Upper lobe of left lung (tissue), 6 donors: ENCODE results near the gene TXNRD2. TPM values are rescaled to one million over a fixed set of nuclear protein-coding genes. Genes with fewer than 3 reads are reported as not detected.

ENCODE experiments used
- ATAC-seq, 2 donors: fragments of 200-7000 bp; cut with Tn5 transposase; one replicate each; pipeline ENCODE4 v1.9.1; 2022; ENCODE audit warnings: mild to moderate bottlenecking in 2 of 2, moderate library complexity in 2 of 2; ENCODE audit not compliant: low FRiP score in 2 of 2
- DNase-seq, 2 donors: peaks; one replicate each; pipeline ENCODE4 v3.0.0-alpha.2; 2019 to 2020
- H3K27ac ChIP-seq, 4 donors: fragments of 200-600 bp; sonication (generic); one replicate each; pipeline ENCODE4 v1.5.1; 2016 to 2019
- H3K27me3 ChIP-seq, 4 donors: fragments of 200-600 bp; sonication (generic); one replicate each; pipeline ENCODE4 v1.5.1; 2017 to 2019
- H3K36me3 ChIP-seq, 4 donors: fragments of 200-600 bp; sonication (generic); one replicate each; pipeline ENCODE4 v1.5.1; 2016 to 2019
- H3K4me1 ChIP-seq, 4 donors: fragments of 200-600 bp; sonication (generic); one replicate each; pipeline ENCODE4 v1.5.1; 2018 to 2019
- H3K4me3 ChIP-seq, 4 donors: fragments of 200-600 bp; sonication (generic); one replicate each; pipeline ENCODE4 v1.5.1; 2017 to 2019; ENCODE audit warnings: mild to moderate bottlenecking in 2 of 4, moderate library complexity in 1 of 4
- H3K9me3 ChIP-seq, 4 donors: fragments of 200-600 bp; sonication (generic); one replicate each; pipeline ENCODE4 v1.5.1; 2018 to 2019
- EP300 ChIP-seq, 4 donors: sonication (generic); formaldehyde crosslinking; IDR thresholded peaks; one replicate each; pipeline ENCODE4 v1.5.1; 2017; ENCODE audit warnings: antibody characterized with exemption in 4 of 4, control low read depth in 2 of 4
- POLR2A ChIP-seq, 4 donors: fragments of 450-650 bp; IDR thresholded peaks; one replicate each; pipeline ENCODE4 v1.5.1; 2016 to 2017; ENCODE audit warnings: antibody characterized with exemption in 4 of 4, mild to moderate bottlenecking in 2 of 4
- POLR2AphosphoS5 ChIP-seq, 2 donors: sonication (generic); formaldehyde crosslinking; IDR thresholded peaks; one replicate each; pipeline ENCODE4 v1.5.1; 2017; ENCODE audit warnings: antibody characterized with exemption in 2 of 2
- whole genome bisulfite sequencing, 2 donors: methylation state at CpG; one replicate each; pipeline ENCODE4 v1.1.5; 2017 to 2018; 5-methylcytosine and 5-hydroxymethylcytosine counted together
- total RNA-seq, 6 donors: library from RNA; depleted of rRNA in 4 of 6; stranded (reverse); fragments of >200 nt in 4 of 6; gene quantifications; one replicate each; pipeline versions ENCODE4 v1.1.0 to v1.2.1, GENCODE V29; 2016 to 2021
- TF ChIP-seq, protein P1 (sequence below), 6 experiments: fragments of 450-650 bp in 4 of 6; fragments of 200-600 bp in 2 of 6; sonication (generic) in 2 of 6; IDR thresholded peaks; one replicate each; pipeline ENCODE4 v1.5.1; 2016 to 2019; ENCODE audit warnings: antibody characterized with exemption in 6 of 6
- donor health status: DM: no; HTN: no; CAD: no; lungs with moderate emphysema.
- donor health status: DM: no; HTN: yes; CAD: no; lungs with severe emphysema.

TXNRD2 gene
- total RNA-seq, 6 donors from 2014 or later, result 29.6 to 78.6 (median 49.3) TPM

DNA sequence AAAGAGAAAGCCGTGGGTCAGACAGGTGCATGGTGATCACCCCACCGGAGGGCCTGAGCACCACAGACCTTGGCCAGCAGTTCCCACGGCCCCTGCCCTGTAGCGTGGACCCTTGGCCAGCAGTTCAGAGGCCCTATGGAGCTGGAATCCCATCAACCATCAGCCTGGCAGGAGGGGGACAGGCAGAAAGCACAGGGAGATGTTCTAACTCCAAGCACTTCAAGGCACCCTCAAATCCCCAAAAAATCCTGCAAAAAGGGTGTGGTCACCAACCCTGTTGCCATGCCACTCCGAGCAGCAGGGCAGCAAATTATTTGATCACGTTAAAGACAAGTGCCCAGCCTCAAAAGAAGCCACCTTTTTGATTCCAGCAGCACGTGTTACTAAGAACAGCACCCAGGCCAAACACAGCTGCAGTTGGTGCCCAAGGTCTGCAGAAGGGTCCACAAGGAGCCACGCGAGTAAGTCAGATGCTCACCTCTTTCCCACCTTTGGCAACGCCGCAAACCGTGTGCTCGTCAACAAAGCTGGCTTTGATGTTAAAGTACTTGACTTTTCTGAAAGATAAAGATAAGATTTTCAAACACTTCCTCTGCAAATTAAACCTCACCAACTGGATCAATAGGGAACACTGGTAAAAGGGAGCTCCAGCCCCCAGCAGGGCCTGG is 26.2 kb downstream of the TXNRD2 start:
- Histone ChIP-seq H3K27ac (no peak overlapping the region), H3K9me3 (no peaks in the 10 kb centered on the region), H3K4me1 (no peaks in the 10 kb centered on the region), H3K4me3 (no peak overlapping the region), H3K27me3 (no peaks in the 10 kb centered on the region), H3K36me3 (peaks cover 39 to 82% (median 72%) of the 10 kb centered on the region in 4 donors)
- TF ChIP-seq POLR2AphosphoS5 (IDR thresholded peaks at IDR 0.05), result no peak
- TF ChIP-seq, protein P1, sequence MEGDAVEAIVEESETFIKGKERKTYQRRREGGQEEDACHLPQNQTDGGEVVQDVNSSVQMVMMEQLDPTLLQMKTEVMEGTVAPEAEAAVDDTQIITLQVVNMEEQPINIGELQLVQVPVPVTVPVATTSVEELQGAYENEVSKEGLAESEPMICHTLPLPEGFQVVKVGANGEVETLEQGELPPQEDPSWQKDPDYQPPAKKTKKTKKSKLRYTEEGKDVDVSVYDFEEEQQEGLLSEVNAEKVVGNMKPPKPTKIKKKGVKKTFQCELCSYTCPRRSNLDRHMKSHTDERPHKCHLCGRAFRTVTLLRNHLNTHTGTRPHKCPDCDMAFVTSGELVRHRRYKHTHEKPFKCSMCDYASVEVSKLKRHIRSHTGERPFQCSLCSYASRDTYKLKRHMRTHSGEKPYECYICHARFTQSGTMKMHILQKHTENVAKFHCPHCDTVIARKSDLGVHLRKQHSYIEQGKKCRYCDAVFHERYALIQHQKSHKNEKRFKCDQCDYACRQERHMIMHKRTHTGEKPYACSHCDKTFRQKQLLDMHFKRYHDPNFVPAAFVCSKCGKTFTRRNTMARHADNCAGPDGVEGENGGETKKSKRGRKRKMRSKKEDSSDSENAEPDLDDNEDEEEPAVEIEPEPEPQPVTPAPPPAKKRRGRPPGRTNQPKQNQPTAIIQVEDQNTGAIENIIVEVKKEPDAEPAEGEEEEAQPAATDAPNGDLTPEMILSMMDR (IDR thresholded peaks at IDR 0.05), result no peak
- TF ChIP-seq POLR2A (IDR thresholded peaks at IDR 0.05), result no peak
- TF ChIP-seq EP300 (IDR thresholded peaks at IDR 0.05), result no peak
- ATAC-seq (no peak), DNase-seq (no peak)
- WGBS, 2 donors, result 83 to 85% methylated on average over 10 to 13 of the region's 13 CpGs

DNA sequence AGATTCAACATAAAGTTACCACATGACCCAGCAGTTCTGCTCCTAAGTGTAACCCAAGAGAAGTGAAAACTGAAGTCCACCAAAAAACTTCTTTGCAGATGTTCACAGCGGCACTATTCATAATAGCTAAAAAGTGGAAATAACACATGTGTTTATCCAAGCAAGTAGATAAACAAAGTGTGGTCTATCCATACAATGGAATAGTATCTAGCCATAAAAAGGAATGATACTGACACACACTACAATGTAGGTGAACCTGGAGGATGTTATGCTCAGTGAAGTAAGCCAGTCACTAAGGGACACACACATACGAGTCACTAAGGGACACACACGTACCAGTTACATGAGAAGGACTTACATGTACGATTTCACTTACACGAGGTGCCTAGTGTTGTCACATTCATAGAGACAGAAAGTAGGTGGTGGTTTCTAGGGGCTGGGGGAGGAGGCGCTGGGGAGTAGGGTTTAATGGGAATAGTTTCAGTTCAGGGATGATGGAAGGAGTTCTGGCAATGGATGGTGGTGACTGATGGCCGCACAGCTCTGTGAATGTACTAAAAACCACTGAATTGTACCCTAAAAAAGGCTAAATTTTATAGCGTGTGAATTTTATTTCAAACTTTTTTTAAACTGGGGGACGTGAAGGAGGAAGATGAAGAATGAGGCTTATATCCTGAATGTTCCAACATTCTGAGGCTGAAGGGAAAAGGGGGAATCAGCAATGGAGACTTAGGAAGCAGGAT is 27.2 kb downstream of the TXNRD2 start:
- ATAC-seq (no peak), DNase-seq (no peak)
- Histone ChIP-seq H3K9me3 (no peaks in the 10 kb centered on the region), H3K4me1 (no peaks in the 10 kb centered on the region), H3K27ac (no peak overlapping the region), H3K27me3 (no peaks in the 10 kb centered on the region), H3K4me3 (no peak overlapping the region), H3K36me3 (peaks cover 39 to 81% (median 70%) of the 10 kb centered on the region in 4 donors)
- 95 to 96% methylated on average over 9 of the region's 9 CpGs for WGBS, 2 donors
- TF ChIP-seq, protein P1 (IDR thresholded peaks at IDR 0.05), result no peak
- no peak for TF ChIP-seq EP300 (IDR thresholded peaks at IDR 0.05)
- no peak for TF ChIP-seq POLR2AphosphoS5 (IDR thresholded peaks at IDR 0.05)
- no peak for TF ChIP-seq POLR2A (IDR thresholded peaks at IDR 0.05)

DNA sequence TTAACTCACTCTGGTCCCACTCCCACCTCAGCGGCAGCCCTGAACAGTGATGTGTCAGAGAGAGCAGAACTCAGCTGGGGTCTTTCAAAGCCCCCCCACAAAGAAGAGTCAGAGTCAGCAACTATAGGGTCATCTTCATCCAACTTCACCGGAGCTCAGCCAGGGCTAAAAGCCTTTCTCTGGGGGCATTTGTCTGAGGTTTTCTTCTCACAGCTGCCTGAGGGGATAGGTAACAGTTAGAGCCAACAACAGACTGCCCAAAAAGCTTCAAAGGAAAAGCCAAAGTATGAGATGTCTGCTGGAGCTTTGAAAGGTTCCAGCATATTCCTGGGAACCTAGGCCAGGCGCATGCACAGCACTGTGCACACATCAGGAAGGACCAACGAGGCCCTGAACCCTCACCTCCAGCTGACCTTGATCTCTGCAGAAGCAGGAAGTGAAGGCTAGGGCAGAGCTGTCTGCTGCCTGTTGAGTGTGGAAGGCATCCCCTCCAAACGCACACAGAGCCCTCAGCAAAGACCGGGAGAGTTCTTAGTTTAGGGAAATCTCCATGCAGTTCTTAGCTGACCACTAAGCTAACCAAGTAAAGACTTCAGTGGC is 28.2 kb downstream of the TXNRD2 start:
- Histone ChIP-seq H3K4me1 (no peaks in the 10 kb centered on the region), H3K4me3 (no peak overlapping the region), H3K27ac (no peak overlapping the region), H3K36me3 (peaks cover 39 to 76% (median 67%) of the 10 kb centered on the region in 4 donors), H3K27me3 (no peaks in the 10 kb centered on the region), H3K9me3 (no peaks in the 10 kb centered on the region)
- TF ChIP-seq EP300 (IDR thresholded peaks at IDR 0.05), result no peak
- TF ChIP-seq POLR2AphosphoS5 (IDR thresholded peaks at IDR 0.05), result no peak
- no peak for TF ChIP-seq POLR2A (IDR thresholded peaks at IDR 0.05)
- TF ChIP-seq, protein P1 (IDR thresholded peaks at IDR 0.05), result no peak
- ATAC-seq (no peak), DNase-seq (no peak)
- WGBS, 2 donors, result 83 to 91% methylated on average over 5 to 6 of the region's 6 CpGs

DNA sequence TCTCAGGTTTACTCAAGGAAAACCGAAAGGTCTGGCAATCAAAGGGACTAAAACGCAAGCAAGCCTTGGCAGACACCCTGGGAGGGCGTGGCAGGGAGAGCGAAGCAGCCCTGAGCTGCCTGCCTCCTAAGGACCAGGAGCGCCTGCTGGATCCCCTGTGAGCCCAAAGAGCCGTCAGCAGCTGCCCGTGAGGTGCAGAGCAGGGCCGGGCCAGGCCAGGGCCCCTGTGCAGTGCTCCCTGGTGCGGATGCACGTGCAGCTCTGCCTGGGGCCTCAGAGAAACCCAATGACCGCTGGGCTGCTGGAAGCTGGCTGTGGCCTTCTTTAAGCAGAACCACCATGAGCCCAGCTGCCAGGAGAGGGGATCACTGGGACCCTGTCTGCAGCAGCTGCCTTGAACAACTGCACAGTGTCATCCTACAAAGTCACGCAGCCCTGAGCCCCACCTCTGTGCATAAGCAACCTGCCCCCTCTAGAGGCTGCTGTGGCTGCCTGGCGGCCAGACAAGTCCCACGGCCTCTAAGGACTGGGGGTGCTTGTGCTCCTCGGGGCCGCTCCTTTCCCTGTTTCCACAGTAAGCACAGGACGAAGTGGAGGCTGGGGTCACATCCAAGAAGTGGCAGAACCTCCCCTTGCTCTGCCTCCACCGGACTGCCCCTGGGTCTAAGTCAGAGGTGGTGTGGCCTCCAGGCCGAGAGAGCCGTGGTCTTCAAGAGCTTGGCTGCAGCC is 29.2 kb downstream of the TXNRD2 start:
- Histone ChIP-seq H3K27me3 (no peaks in the 10 kb centered on the region), H3K27ac (no peak overlapping the region), H3K9me3 (no peaks in the 10 kb centered on the region), H3K36me3 (peaks cover 39 to 71% (median 61%) of the 10 kb centered on the region in 4 donors), H3K4me1 (no peaks in the 10 kb centered on the region), H3K4me3 (no peak overlapping the region)
- no peak for TF ChIP-seq POLR2AphosphoS5 (IDR thresholded peaks at IDR 0.05)
- TF ChIP-seq EP300 (IDR thresholded peaks at IDR 0.05), result no peak
- TF ChIP-seq, protein P1 (IDR thresholded peaks at IDR 0.05), result no peak
- TF ChIP-seq POLR2A (IDR thresholded peaks at IDR 0.05), result no peak
- ATAC-seq (peak in 1 of 2 donors; percentile 31), DNase-seq (no peak)
- 80 to 89% methylated on average over 5 to 17 of the region's 20 CpGs for WGBS, 2 donors
